T47D (cell line): Measurements from ENCODE around the gene HSPA12B.
A peak's percentile ranks its signal among the peaks of the same experiment; 100 is the strongest.

Source experiments
- DNase-seq, 2 experiments: peaks; one replicate each; pipeline versions ENCODE4 v3.0.0 to v3.0.0-alpha.2; 2011 to 2012; ENCODE audit warnings: low read depth in 1 of 2, low spot score in 1 of 2
- JUND ChIP-seq: IDR thresholded peaks from 2 replicates; pipeline ENCODE4 v1.6.1; 2012; ENCODE audit warnings: low read depth
- in situ Hi-C: cut with HindIII; loops from 2 replicates; pipeline ENCODE4 v1.10.0; 2016; ENCODE audit warnings: low sequenced_read_pairs, low pct_unique_long_range_greater_than_20kb

Gene HSPA12B

GRCh38 chr20:3749689-3750531 lies 17.4 kb downstream of the HSPA12B start:
- in situ Hi-C loops = no loop called here
- DNase-seq = no peak
- TF ChIP-seq JUND = no peak

GRCh38 chr20:3751305-3751674 lies 18.8 kb downstream of the HSPA12B start:
- in situ Hi-C loops = no loop called here
- DNase-seq = no peak
- TF ChIP-seq JUND = no peak

- in situ Hi-C loops = no loop called here
- DNase-seq = no peak
- no peak for TF ChIP-seq JUND
These were observed 19.3 kb downstream of the HSPA12B start for GRCh38 chr20:3751675-3752385.

GRCh38 chr20:3752386-3752759 lies 19.9 kb downstream of the HSPA12B start:
- TF ChIP-seq JUND = no peak
- no peak for DNase-seq
- in situ Hi-C loops = no loop called here

GRCh38 chr20:3753098-3753497 lies 20.6 kb downstream of the HSPA12B start:
- TF ChIP-seq JUND = no peak
- in situ Hi-C loops = no loop called here
- peak; percentile 78 to 88 for DNase-seq

GRCh38 chr20:3753501-3754275 lies 21.2 kb downstream of the HSPA12B start:
- DNase-seq = no peak
- in situ Hi-C loops = no loop called here
- TF ChIP-seq JUND = no peak

GRCh38 chr20:3754276-3754630 lies 21.8 kb downstream of the HSPA12B start:
- no peak for DNase-seq
- no peak for TF ChIP-seq JUND
- in situ Hi-C loops = no loop called here

GRCh38 chr20:3755269-3755668 lies 22.8 kb downstream of the HSPA12B start:
- no peak for DNase-seq
- TF ChIP-seq JUND = no peak
- in situ Hi-C loops = no loop called here

GRCh38 chr20:3755814-3756480 lies 23.5 kb downstream of the HSPA12B start:
- DNase-seq = no peak
- in situ Hi-C loops = no loop called here
- TF ChIP-seq JUND = no peak

GRCh38 chr20:3757268-3757667 lies 24.8 kb downstream of the HSPA12B start:
- in situ Hi-C loops = no loop called here
- no peak for DNase-seq
- no peak for TF ChIP-seq JUND

GRCh38 chr20:3758566-3758965 lies 26.1 kb downstream of the HSPA12B start:
- no peak for TF ChIP-seq JUND
- in situ Hi-C loops = no loop called here
- no peak for DNase-seq

- TF ChIP-seq JUND = no peak
- DNase-seq = no peak
- in situ Hi-C loops = no loop called here
These were observed 26.9 kb downstream of the HSPA12B start for GRCh38 chr20:3759316-3759823.
